Fibroblast of lung (primary cell): Measurements from ENCODE around the gene C17orf58. TPM values are rescaled to one million over a fixed set of nuclear protein-coding genes. Genes with fewer than 3 reads are reported as not detected.
A peak's percentile ranks its signal among the peaks of the same experiment; 100 is the strongest.
"Not testable (repeated sequence)": the region's sequence is repeated elsewhere in the genome, so short reads cannot be mapped to it uniquely, and the experiment has no call there.

Experiments used
- DNase-seq, 2 donors: peaks; one replicate each; pipeline versions ENCODE4 v3.0.0 to v3.0.0-alpha.2; 2010; ENCODE audit warnings: low read depth in 2 of 2
- H2AFZ ChIP-seq: 2 replicates; pipeline ENCODE4 v1.5.1; 2012; ENCODE audit warnings: low read length, control low read depth, inconsistent platforms
- H3K27ac ChIP-seq: 2 replicates; pipeline ENCODE4 v1.5.1; 2011; ENCODE audit warnings: low read length, control low read depth; ENCODE audit not compliant: insufficient read depth
- H3K27me3 ChIP-seq: 2 replicates; pipeline ENCODE4 v1.5.1; 2011; ENCODE audit warnings: mild to moderate bottlenecking, low read length; ENCODE audit not compliant: control insufficient read depth, insufficient read depth
- H3K36me3 ChIP-seq: 2 replicates; pipeline ENCODE4 v1.5.1; 2011; ENCODE audit warnings: low read length; ENCODE audit not compliant: control insufficient read depth, insufficient read depth
- H3K4me1 ChIP-seq: 2 replicates; pipeline ENCODE4 v1.5.1; 2011; ENCODE audit warnings: low read length; ENCODE audit not compliant: control insufficient read depth, insufficient read depth; ENCODE audit errors: extremely low read depth
- H3K4me2 ChIP-seq: 2 replicates; pipeline ENCODE4 v1.5.1; 2011; ENCODE audit warnings: low read length, control low read depth; ENCODE audit not compliant: insufficient read depth; ENCODE audit errors: extremely low read depth
- H3K4me3 ChIP-seq, 4 experiments: fragments of 200-600 bp in 1 of 4; sonication (generic) in 1 of 4; replicated peaks in 1 of 4; 2 replicates each; pipeline ENCODE4 v1.5.1; 2011 to 2016; ENCODE audit warnings: low read length in 4 of 4, low read depth in 3 of 4, mild to moderate bottlenecking in 3 of 4, control low read depth in 2 of 4, inconsistent platforms in 1 of 4, mixed read lengths in 1 of 4; ENCODE audit not compliant: insufficient read depth in 1 of 4; ENCODE audit errors: control extremely low read depth in 1 of 4
- H3K79me2 ChIP-seq: 2 replicates; pipeline ENCODE4 v1.5.1; 2012; ENCODE audit warnings: mild to moderate bottlenecking, low read length, inconsistent platforms; ENCODE audit not compliant: control insufficient read depth, insufficient read depth
- H3K9ac ChIP-seq: 2 replicates; pipeline ENCODE4 v1.5.1; 2011; ENCODE audit warnings: mild to moderate bottlenecking, low read length, control low read depth; ENCODE audit not compliant: insufficient read depth
- H3K9me3 ChIP-seq: 2 replicates; pipeline ENCODE4 v1.5.1; 2012; ENCODE audit warnings: low read depth, low read length; ENCODE audit not compliant: control insufficient read depth, insufficient read depth
- H4K20me1 ChIP-seq: 2 replicates; pipeline ENCODE4 v1.5.1; 2011; ENCODE audit warnings: low read length; ENCODE audit not compliant: control insufficient read depth, insufficient read depth; ENCODE audit errors: extremely low read depth
- EZH2 ChIP-seq: IDR thresholded peaks from 2 replicates; pipeline ENCODE4 v1.5.1; 2012; ENCODE audit warnings: low read length, control low read depth, mild to moderate bottlenecking; ENCODE audit errors: missing control alignments
- polyA plus RNA-seq, 2 donors: library from polyadenylated mRNA; depleted of rRNA in 1 of 2; stranded (reverse) in 1 of 2; unstranded in 1 of 2; fragments of >200 nt; gene quantifications; 2 replicates each; pipeline ENCODE4 v1.2.1, GENCODE V29; 2011 to 2012; ENCODE audit warnings: missing spikeins in 1 of 2
- total RNA-seq: library from RNA; depleted of rRNA; stranded (reverse); fragments of >200 nt; gene quantifications from 2 replicates; pipeline ENCODE4 v1.2.1, GENCODE V29; 2014
- TF ChIP-seq, protein P1 (sequence below), 2 donors: IDR thresholded peaks in 1 of 2; conservative IDR thresholded peaks in 1 of 2; 1 replicate in 1 of 2; 2 replicates in 1 of 2; pipeline ENCODE4 v1.5.1; 2011 to 2012; ENCODE audit warnings: low read length in 2 of 2, control low read depth in 1 of 2, inconsistent platforms in 1 of 2, low read depth in 1 of 2, mild to moderate bottlenecking in 1 of 2

The C17orf58 gene
- total and polyA plus RNA-seq, 2 donors (not counting 1 experiment from before 2014, with no cell fraction given), result 10.6 to 17.0 TPM

- H3K27me3 ChIP-seq, H3K4me2 ChIP-seq, H4K20me1 ChIP-seq, H3K4me1 ChIP-seq, H3K36me3 ChIP-seq, H3K9ac ChIP-seq, H3K9me3 ChIP-seq, H3K4me3 ChIP-seq, H3K79me2 ChIP-seq, H2AFZ ChIP-seq: not testable (repeated sequence)
- TF ChIP-seq, protein P1, sequence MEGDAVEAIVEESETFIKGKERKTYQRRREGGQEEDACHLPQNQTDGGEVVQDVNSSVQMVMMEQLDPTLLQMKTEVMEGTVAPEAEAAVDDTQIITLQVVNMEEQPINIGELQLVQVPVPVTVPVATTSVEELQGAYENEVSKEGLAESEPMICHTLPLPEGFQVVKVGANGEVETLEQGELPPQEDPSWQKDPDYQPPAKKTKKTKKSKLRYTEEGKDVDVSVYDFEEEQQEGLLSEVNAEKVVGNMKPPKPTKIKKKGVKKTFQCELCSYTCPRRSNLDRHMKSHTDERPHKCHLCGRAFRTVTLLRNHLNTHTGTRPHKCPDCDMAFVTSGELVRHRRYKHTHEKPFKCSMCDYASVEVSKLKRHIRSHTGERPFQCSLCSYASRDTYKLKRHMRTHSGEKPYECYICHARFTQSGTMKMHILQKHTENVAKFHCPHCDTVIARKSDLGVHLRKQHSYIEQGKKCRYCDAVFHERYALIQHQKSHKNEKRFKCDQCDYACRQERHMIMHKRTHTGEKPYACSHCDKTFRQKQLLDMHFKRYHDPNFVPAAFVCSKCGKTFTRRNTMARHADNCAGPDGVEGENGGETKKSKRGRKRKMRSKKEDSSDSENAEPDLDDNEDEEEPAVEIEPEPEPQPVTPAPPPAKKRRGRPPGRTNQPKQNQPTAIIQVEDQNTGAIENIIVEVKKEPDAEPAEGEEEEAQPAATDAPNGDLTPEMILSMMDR (conservative IDR thresholded peaks at IDR 0.05 in 1 of 2, IDR thresholded peaks at IDR 0.05 in 1 of 2; ENCODE audit: low read depth in 1 of 2, low read length in 2 of 2), result peak; percentile 50 to 51
- peak; percentile 47 to 72 for DNase-seq
- H3K27ac ChIP-seq, result peak overlapping the region; percentile 12
These were observed 33.1 kb downstream of the C17orf58 start for GRCh38 chr17:67963145-67963572.

GRCh38 chr17:67962156-67962555 lies 34.1 kb downstream of the C17orf58 start:
- not testable (repeated sequence) for DNase-seq, H3K4me3 ChIP-seq, H4K20me1 ChIP-seq

GRCh38 chr17:67960276-67960675 lies 36.0 kb downstream of the C17orf58 start:
- H3K4me3 ChIP-seq, DNase-seq, H3K27ac ChIP-seq, H3K4me2 ChIP-seq, H3K27me3 ChIP-seq, H3K9ac ChIP-seq, H3K36me3 ChIP-seq, H3K79me2 ChIP-seq, H3K4me1 ChIP-seq, H2AFZ ChIP-seq, H4K20me1 ChIP-seq, H3K9me3 ChIP-seq: not testable (repeated sequence)

More at GRCh38 chr17:67962156-67962555, 34.1 kb downstream of the C17orf58 start:
- H3K4me2 ChIP-seq, H3K36me3 ChIP-seq, H3K79me2 ChIP-seq, H3K27me3 ChIP-seq, H3K4me1 ChIP-seq, H3K27ac ChIP-seq, H2AFZ ChIP-seq, H3K9ac ChIP-seq, H3K9me3 ChIP-seq: not testable (repeated sequence)

DNA sequence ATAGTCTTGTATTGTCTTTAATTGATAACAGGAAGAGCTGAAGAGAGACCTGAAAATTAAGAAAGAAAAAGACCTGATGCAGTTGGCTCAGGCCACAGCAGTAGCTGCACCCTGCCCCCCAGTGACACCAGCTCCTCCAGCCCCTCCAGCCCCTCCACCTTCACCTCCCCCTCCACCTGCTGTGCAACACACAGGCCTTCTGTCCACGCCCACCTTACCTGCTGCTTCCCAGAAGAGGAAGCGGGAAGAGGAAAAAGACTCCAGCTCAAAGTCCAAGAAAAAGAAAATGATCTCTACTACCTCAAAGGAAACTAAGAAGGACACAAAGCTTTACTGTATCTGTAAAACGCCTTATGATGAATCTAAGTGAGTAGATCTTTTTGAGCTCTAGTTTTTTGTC lies 36.8 kb downstream of the C17orf58 start:
- DNase-seq, result no peak
- TF ChIP-seq, protein P1 (conservative IDR thresholded peaks at IDR 0.05 in 1 of 2, IDR thresholded peaks at IDR 0.05 in 1 of 2; ENCODE audit: low read depth in 1 of 2, low read length in 2 of 2), result no peak
- no peak for TF ChIP-seq EZH2
- no peaks in the 10 kb centered on the region for H4K20me1 ChIP-seq
- no peaks in the 10 kb centered on the region for H3K36me3 ChIP-seq
- H3K4me1 ChIP-seq, result no peaks in the 10 kb centered on the region
- no peak overlapping the region for H3K9ac ChIP-seq
- H3K79me2 ChIP-seq, result no peaks in the 10 kb centered on the region
- H2AFZ ChIP-seq, result no peak overlapping the region
- H3K4me3 ChIP-seq, result no peak overlapping the region
- no peak overlapping the region for H3K4me2 ChIP-seq
- H3K9me3 ChIP-seq, result no peaks in the 10 kb centered on the region
- no peak overlapping the region for H3K27ac ChIP-seq
- no peaks in the 10 kb centered on the region for H3K27me3 ChIP-seq
